Thyroid gland (tissue), 4 donors: ENCODE results near the gene FOXL3. TPM values are rescaled to one million over a fixed set of nuclear protein-coding genes. Genes with fewer than 3 reads are reported as not detected.

Experiments used
- DNase-seq, 2 donors: peaks; one replicate each; pipeline ENCODE4 v3.0.0-alpha.2; 2019
- H3K27ac ChIP-seq, 3 donors: fragments of 200-600 bp; sonication (generic); 1 replicate in 2 of 3; 2 replicates in 1 of 3; pipeline ENCODE4 v1.5.1; 2016 to 2019; ENCODE audit warnings: mild to moderate bottlenecking in 1 of 3, moderate library complexity in 1 of 3
- H3K27me3 ChIP-seq: fragments of 200-600 bp; sonication (generic); one replicate; pipeline ENCODE4 v1.5.1; 2019
- H3K36me3 ChIP-seq, 2 donors: fragments of 200-600 bp; sonication (generic); one replicate each; pipeline ENCODE4 v1.5.1; 2016 to 2019
- H3K4me1 ChIP-seq, 2 donors: fragments of 200-600 bp; sonication (generic); one replicate each; pipeline ENCODE4 v1.5.1; 2017 to 2019
- H3K4me3 ChIP-seq, 3 donors: fragments of 200-600 bp; sonication (generic); replicated peaks in 1 of 3; 1 replicate in 2 of 3; 2 replicates in 1 of 3; pipeline ENCODE4 v1.5.1; 2016; ENCODE audit warnings: mild to moderate bottlenecking in 1 of 3
- H3K9me3 ChIP-seq: fragments of 200-600 bp; sonication (generic); one replicate; pipeline ENCODE4 v1.5.1; 2017
- CTCF ChIP-seq, 6 experiments: fragments of 200-600 bp in 3 of 6; fragments of 450-650 bp in 3 of 6; sonication (generic) in 3 of 6; IDR thresholded peaks; one replicate each; pipeline ENCODE4 v1.5.1; 2016 to 2019; ENCODE audit warnings: antibody characterized with exemption in 6 of 6, mild to moderate bottlenecking in 2 of 6, inconsistent platforms in 1 of 6, moderate library complexity in 1 of 6
- POLR2A ChIP-seq, 2 donors: fragments of 450-650 bp; IDR thresholded peaks; one replicate each; pipeline ENCODE4 v1.6.1; 2017; ENCODE audit warnings: antibody characterized with exemption in 2 of 2, mild to moderate bottlenecking in 2 of 2, moderate library complexity in 1 of 2
- WGBS, 2 donors: methylation state at CpG; one replicate each; pipeline ENCODE4 v1.1.5; 2017; 5-methylcytosine and 5-hydroxymethylcytosine counted together
- intact Hi-C: fragments of 100-400 bp; cut with DNase I; formaldehyde crosslinking; loops from one replicate; pipeline ENCODE4 v1.15.1; 2023
- total RNA-seq, 4 donors: library from RNA; depleted of rRNA; stranded (reverse); fragments of >200 nt; gene quantifications; one replicate each; pipeline ENCODE4 v1.2.3, GENCODE V29; 2016

FOXL3 gene
- total RNA-seq, 4 donors from 2014 or later = not detected

GRCh38 chr7:268991-269390 is 21.0 kb upstream of the FOXL3 start:
- intact Hi-C loops = no loop called here
- no peak for DNase-seq
- no peak overlapping the region for H3K4me3 ChIP-seq
- no peaks in the 10 kb centered on the region for H3K4me1 ChIP-seq
- no peaks in the 10 kb centered on the region for H3K9me3 ChIP-seq
- no peak for TF ChIP-seq POLR2A (IDR thresholded peaks at IDR 0.05)
- 78 to 82% methylated on average over 12 of the region's 12 CpGs for WGBS, 2 donors
- no peak overlapping the region for H3K27ac ChIP-seq
- H3K27me3 ChIP-seq = no peaks in the 10 kb centered on the region
- no peaks in the 10 kb centered on the region for H3K36me3 ChIP-seq

GRCh38 chr7:269721-270120 is 20.2 kb upstream of the FOXL3 start:
- Histone ChIP-seq H3K27ac (no peak overlapping the region), H3K4me1 (no peaks in the 10 kb centered on the region), H3K4me3 (no peak overlapping the region), H3K27me3 (no peaks in the 10 kb centered on the region), H3K9me3 (no peaks in the 10 kb centered on the region), H3K36me3 (no peaks in the 10 kb centered on the region)
- DNase-seq = no peak
- intact Hi-C loops = no loop called here
- TF ChIP-seq POLR2A (IDR thresholded peaks at IDR 0.05) = no peak
- TF ChIP-seq CTCF (IDR thresholded peaks at IDR 0.05) = no peak
- whole genome bisulfite sequencing, 2 donors = 86 to 90% methylated on average over 11 of the region's 11 CpGs

GRCh38 chr7:270351-270983 is 19.5 kb upstream of the FOXL3 start:
- Histone ChIP-seq H3K4me3 (no peak overlapping the region), H3K36me3 (no peaks in the 10 kb centered on the region), H3K9me3 (no peaks in the 10 kb centered on the region), H3K27me3 (no peaks in the 10 kb centered on the region), H3K4me1 (no peaks in the 10 kb centered on the region), H3K27ac (no peak overlapping the region)
- intact Hi-C loops = no loop called here
- DNase-seq = no peak
- no peak for TF ChIP-seq POLR2A (IDR thresholded peaks at IDR 0.05)
- no peak for TF ChIP-seq CTCF (IDR thresholded peaks at IDR 0.05)
- 67 to 70% methylated on average over 9 to 11 of the region's 11 CpGs for WGBS, 2 donors

GRCh38 chr7:271266-272107 is 18.5 kb upstream of the FOXL3 start:
- Histone ChIP-seq H3K4me3 (no peak overlapping the region), H3K4me1 (no peaks in the 10 kb centered on the region), H3K27ac (no peak overlapping the region), H3K27me3 (no peaks in the 10 kb centered on the region), H3K9me3 (no peaks in the 10 kb centered on the region), H3K36me3 (no peaks in the 10 kb centered on the region)
- intact Hi-C loops = no loop called here
- WGBS, 2 donors = 83 to 88% methylated on average over 14 of the region's 14 CpGs
- no peak for TF ChIP-seq POLR2A (IDR thresholded peaks at IDR 0.05)
- TF ChIP-seq CTCF (IDR thresholded peaks at IDR 0.05) = no peak
- DNase-seq = no peak

- intact Hi-C loops = no loop called here
- no peaks in the 10 kb centered on the region for H3K36me3 ChIP-seq
- H3K4me1 ChIP-seq = no peaks in the 10 kb centered on the region
- TF ChIP-seq POLR2A (IDR thresholded peaks at IDR 0.05) (no peak), CTCF (IDR thresholded peaks at IDR 0.05) (no peak)
- 80 to 85% methylated on average over 16 to 18 of the region's 18 CpGs for WGBS, 2 donors
- H3K9me3 ChIP-seq = no peaks in the 10 kb centered on the region
- no peak overlapping the region for H3K4me3 ChIP-seq
- DNase-seq = no peak
- no peak overlapping the region for H3K27ac ChIP-seq
- no peaks in the 10 kb centered on the region for H3K27me3 ChIP-seq
Observed at GRCh38 chr7:272108-272615, 17.8 kb upstream of the FOXL3 start.
